ENCODE results near the gene CHID1.

GRCh38 chr11:913043-913442, 2.4 kb upstream of the CHID1 start:
- TF ChIP-seq CTCF (IDR thresholded peaks at IDR 0.05; ENCODE audit: low read depth, low read length, poor library complexity, severe bottlenecking) (no peak), EZH2phosphoT487 (IDR thresholded peaks at IDR 0.05; ENCODE audit: borderline replicate concordance, low read length) (no peak)
